M059J (cell line): ENCODE data around the gene PPP1R7. TPM values are rescaled to one million over a fixed set of nuclear protein-coding genes. Genes with fewer than 3 reads are reported as not detected.
A peak's percentile ranks its signal among the peaks of the same experiment; 100 is the strongest.
"Not testable (repeated sequence)": the region's sequence is repeated elsewhere in the genome, so short reads cannot be mapped to it uniquely, and the experiment has no call there.

ENCODE experiments used
- DNase-seq: peaks from one replicate; pipeline ENCODE4 v3.0.0-alpha.2; 2012; ENCODE audit warnings: low read depth
- total RNA-seq: library from RNA; depleted of rRNA; stranded (reverse); fragments of >200 nt; shearing (Covaris generic); gene quantifications from 2 replicates; pipeline ENCODE4 v1.2.3, GENCODE V29; 2014; rRNA removed

Gene PPP1R7, protein sequence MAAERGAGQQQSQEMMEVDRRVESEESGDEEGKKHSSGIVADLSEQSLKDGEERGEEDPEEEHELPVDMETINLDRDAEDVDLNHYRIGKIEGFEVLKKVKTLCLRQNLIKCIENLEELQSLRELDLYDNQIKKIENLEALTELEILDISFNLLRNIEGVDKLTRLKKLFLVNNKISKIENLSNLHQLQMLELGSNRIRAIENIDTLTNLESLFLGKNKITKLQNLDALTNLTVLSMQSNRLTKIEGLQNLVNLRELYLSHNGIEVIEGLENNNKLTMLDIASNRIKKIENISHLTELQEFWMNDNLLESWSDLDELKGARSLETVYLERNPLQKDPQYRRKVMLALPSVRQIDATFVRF
- total RNA-seq: 59.2 and 60.7 TPM in 2 replicates

DNA sequence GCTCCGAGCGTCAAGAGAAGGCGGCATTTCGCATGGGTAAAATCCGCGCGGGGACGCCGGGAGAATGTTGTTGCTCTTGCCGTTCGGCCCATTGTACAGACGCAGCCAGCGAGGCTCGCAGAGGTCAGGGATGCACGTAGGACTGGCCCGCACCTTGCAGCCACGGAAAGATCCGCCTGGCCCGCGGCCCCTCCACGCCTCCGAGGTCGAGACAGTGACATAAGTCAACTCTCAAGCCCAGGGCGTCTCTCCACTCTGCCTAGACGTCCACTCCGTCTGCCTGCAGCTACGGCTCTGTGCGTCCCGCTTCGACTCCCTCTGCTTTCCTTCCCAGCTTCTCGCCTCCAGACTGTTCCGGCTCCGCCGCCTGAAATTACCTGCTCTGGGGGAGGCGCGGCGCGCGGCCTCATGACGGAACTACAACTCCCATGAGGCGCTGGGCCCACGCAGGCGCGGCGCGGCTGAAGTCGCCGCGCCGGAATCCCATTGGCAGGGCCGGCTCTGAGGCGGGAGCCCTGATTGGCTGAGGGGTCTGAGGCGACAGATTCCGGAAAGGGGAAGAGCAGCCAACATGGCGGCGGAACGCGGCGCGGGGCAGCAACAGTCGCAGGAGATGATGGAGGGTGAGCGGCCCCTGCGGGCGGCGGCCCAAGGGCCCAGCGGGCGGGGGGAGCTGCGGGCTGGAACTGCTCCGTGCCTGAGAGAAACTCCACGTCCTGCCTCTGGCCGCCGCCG, at the start of gene PPP1R7:
Gene PPP1R7 (plus strand): TSS at position 543 of the 735 bp plus-strand sequence. CDS start 29 bp downstream, at position 572.
- peak; percentile 89 for DNase-seq

- peak; percentile 77 for DNase-seq
These were observed 47.9 kb upstream of the PPP1R7 start, which contains the start of gene MTERF4 for GRCh38 chr2:241102239-241102803. Gene MTERF4, minus strand, starts transcription at chr2:241102287. Its CDS starts 14 bp downstream, at chr2:241102273.

- DNase-seq: no peak
These were observed 47.1 kb upstream of the PPP1R7 start for GRCh38 chr2:241103176-241103595.

GRCh38 chr2:241104611-241105010, 45.7 kb upstream of the PPP1R7 start:
- not testable (repeated sequence) for DNase-seq

GRCh38 chr2:241105641-241106040, 44.6 kb upstream of the PPP1R7 start:
- DNase-seq: no peak

DNA sequence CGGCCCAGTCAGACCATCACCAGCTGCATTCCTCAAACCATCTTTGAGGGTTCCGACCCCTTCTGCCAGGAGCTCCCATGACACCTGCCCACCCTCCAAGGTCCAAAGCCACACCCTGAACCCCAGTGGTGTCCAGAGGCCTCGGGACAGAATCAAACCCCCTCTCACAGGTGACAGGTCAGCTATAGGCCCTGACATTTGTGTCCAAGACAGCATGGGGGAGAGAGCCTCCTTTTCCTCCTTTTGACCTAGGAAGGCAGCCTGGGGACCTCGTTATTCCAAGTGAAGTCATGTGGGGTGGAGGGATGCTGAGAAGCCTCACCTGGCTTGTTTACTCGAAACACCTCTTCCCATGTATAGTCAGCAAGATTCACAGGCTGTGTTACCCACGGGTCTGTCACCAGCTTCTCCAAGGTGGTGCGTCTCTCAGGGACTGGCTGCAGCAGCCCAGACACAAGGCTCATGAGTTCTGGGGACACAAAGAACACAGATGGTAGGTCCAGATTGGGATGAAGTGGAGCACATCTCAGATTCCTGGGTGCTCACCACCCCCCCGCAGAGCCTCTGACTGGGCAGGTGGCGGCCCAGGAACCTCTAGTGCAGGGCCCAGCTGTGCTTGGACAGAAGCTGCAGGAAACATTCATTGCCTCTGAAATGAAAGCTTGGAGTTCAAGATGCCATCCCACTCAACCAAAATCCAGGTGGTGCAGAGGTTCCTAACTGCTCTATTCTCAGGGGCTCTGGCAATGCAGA, 43.1 kb upstream of the PPP1R7 start:
- no peak for DNase-seq

DNA sequence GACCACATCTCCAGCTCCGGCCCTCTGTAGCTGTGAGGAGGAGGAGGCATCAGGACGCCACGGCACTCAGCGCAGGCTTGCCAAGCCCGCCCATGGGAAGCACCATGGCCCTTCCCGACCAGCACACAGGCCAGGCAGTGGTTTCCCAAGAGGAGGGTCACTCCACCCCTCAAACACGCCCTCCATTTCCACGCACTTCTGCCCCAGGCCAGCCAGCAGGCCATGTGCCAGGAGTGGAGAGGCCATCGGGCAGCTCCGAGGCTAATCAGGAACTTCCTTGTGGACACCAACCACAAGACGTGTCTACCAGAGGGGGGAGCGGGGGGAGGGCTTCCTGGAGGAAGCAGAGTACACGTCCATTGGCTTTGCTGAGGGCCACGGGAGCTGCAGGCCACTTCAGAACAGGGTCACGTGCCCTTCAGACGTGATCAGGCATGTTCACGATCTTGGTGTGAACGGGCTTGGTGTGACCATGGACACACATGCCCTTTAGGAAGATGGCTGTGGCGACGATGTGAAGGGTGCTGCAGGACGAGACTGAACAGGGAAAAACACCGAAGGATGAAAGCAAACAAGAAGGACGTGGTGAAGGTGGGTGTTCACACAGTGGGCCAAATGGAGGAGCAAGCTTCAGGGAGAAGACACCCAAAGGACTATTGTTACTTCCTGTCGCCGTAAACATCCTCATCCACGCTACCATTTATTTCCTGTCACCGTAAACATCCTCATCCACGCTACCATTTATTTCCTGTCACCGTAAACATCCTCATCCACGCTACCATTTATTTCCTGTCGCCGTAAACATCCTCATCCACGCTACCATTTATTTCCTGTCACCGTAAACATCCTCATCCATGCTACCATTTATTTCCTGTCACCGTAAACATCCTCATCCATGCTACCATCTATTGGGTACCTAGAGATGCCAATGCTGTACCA, 41.7 kb upstream of the PPP1R7 start:
- DNase-seq: no peak

DNA sequence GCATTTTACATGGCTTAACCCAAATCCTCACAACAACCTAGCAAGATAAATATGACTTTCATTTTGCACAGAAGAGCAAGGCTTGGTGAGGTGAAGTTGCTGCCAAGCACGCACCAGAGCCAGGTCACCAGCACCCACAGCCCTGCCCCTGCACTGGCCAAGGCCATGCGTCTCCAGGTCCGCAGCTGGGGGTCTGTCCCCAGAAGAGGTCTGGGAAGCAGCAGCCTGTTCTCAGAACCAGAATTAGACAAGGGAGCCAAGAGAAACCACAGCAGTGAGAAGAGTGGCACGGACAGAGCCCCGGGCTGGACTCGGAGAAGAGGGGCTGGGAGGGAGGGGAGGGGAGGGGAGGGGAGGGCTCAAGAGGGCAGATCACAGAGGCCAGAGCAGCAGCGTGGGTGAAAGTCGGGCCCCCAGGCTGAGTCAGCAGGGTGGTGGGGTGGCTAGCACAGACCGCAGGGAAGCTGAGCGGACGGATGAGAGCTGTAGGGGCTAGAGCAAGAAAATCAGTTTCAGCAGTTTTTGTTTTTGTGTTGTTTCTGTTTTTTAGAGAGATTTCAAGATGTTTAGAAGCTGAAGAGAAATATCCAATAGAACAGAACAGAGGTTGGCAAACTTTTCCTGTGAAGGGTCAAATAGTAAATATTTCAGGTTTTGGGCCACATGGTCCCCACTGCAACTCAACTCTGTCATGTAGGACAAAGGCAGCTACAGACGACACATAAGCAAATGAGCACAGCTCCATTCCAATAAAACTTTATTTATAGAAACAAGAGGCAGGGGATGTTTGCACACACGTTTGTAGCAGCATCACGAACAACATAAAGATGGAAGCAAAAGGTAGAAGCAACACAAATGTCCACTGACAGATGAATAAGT, 40.8 kb upstream of the PPP1R7 start:
- no peak for DNase-seq

DNA sequence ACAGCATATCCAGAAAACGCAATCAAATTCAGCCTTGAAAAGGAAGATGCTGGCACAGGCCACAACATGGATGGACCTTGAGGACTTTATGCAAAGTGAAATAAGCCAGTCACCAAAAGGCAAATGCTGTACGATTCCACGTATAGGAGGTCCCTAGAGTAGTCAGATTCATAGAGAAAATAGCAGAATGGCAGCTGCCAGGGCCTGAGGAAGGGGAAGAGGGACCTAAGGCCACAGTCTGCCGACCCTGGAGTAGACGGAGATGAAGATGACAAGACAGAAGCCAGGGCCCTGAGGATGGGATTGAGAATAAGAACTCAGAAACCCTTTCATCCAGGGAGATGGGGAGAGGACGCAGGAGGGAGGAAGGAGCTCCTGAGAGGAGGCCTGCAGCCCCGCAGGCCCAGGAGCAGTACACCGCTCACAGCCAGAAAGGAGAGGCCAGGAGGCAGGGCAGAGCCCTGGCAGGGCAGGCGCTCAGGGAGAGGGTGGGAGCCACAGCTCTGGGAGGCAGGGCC, 40.1 kb upstream of the PPP1R7 start:
- no peak for DNase-seq

GRCh38 chr2:241110607-241111439, 39.4 kb upstream of the PPP1R7 start:
- no peak for DNase-seq

GRCh38 chr2:241111440-241111805, 38.8 kb upstream of the PPP1R7 start:
- DNase-seq: no peak

- no peak for DNase-seq
These were observed 38.2 kb upstream of the PPP1R7 start for GRCh38 chr2:241112046-241112445.

- DNase-seq: no peak
These were observed 37.7 kb upstream of the PPP1R7 start for GRCh38 chr2:241112592-241112991.

DNA sequence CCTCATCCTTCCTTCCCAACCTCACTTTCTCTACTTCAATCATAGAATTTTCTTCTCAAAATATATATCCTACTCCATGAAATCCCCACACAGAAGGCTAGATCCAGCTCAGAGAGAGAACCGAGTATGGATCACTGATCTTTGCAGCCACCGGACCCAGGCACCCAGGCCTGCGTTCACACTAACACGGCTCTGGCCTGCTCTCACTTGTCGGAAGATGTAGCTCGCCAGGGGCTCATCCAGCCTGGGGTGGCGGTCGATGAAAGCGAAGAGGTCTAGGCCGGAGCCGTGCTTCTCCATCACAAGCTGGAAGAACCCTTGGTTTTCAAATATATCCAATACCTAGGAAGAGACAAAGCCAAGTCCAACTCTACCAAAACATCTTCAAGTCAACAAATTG, 35.4 kb upstream of the PPP1R7 start:
- DNase-seq: no peak

GRCh38 chr2:241115361-241115760, 34.9 kb upstream of the PPP1R7 start:
- no peak for DNase-seq

DNA sequence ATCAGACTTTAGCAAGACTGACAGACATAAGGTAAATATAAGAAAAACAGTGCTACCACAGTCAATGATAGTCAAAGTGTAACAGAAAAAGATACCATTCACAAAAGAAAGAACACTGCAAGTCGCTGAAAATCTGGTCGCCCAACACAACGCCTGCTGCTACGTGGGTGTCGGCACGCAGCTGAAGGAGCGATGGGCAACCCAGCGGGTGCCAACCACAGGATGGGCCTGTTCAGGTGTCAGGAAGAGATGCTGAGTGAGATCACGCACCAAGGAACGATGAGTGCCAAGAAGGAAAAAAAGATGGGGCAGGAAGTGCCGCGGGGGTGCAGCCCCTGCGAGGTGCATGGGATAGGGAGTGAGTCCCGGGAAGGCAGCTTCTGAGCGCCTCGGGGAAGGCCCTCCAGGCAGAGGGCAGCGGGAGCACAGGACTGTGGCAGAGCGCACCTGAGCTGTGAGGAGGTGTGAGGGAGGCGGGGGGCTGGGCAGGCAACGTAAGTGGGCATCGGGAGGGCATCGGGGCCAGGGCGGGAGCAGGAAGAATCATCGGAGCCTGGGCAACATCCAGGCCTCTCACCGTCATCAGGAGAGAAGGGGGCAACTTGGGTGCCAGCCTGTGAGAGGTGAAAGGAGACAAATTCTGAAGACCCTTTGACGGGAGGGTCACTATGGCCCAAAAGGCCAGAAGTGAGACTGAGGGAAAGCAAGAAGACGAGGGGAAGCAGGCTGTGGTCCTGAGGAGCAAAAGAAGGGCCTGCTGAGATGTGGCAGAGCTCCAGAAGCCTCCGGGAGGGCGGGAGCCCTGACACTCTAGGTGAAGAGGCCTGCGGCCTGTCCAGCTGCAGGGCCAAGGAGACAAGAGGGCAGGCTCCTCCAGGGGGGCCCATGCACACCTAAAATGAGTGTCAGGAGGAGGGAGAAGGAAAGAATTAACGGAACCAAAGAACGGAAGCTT, 33.4 kb upstream of the PPP1R7 start:
- no peak for DNase-seq

DNA sequence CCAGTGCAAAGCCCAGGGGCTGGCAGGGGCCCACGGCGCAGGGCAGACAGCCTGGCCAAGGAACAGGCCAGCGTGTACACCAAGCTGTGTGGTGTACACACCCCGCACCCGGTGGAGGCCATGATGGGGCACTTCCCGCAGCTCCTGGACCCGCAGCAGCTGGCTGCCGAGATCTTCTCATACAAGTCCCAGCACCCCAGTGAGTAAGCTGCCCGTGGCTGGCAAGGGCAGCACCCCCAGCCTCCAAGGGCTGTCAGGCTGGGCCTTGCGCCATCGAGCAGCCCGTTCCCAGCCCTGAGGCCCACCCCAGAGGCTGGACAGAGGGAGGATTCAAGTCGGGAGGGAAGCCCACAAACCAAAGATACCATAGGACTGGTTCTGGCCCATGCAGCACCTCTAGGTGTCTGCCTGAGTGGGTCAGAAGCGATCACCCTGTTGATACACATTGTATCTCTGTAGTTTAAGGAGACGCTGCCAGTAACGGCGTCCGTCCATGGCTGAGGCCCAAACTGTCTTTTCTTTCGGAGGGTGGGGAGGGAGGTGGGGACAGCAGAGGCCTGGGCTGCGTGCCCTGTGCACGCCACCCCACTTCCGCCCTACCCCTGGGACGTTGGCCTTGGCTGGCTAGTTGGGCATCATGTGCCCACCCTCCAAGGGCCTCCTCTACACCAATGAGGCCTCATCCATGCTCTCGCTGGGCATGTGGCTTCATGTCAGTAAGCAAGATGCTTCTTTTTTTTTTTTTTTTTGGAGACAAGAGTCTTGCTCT, 31.3 kb upstream of the PPP1R7 start:
- no peak for DNase-seq
